ENCODE data around the gene SERPINI1. TPM values are rescaled to one million over a fixed set of nuclear protein-coding genes. Genes with fewer than 3 reads are reported as not detected.

SERPINI1 gene
- total RNA-seq, 1 experiment from 2014 or later = 6.4 TPM

DNA sequence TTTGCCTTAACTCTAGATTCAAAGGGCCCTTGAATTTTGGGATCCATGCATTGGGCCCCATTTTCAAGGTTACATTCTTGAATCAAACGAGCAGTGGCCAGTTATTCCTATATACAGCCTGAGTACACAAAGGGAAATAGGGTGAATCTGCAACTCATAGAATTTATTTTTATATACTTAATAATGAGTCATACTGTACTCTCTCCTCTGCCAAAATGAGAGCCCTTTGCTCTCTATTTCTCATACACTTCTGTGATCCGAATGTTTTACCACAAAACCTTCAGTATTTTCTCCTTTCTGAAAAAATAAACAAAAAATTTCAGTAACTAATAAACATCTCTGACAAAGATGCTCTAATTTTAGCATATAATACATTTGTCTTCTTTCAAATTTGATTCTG is 116.7 kb downstream of the SERPINI1 start:
- Mint-ChIP-seq H3K27ac (no peak overlapping the region), H3K4me3 (no peak overlapping the region), H3K27me3 (ENCODE audit: low read depth) (no peaks in the 10 kb centered on the region), H3K9me3 (peaks cover 8% of the 10 kb centered on the region), H3K36me3 (no peaks in the 10 kb centered on the region), H3K4me1 (peaks cover 5% of the 10 kb centered on the region)
- ATAC-seq (no peak), DNase-seq (ENCODE audit: low spot score) (no peak)
- TF ChIP-seq TP53 (CRISPR knock-in tag; IDR thresholded peaks at IDR 0.05) (no peak), RELA (CRISPR knock-in tag; IDR thresholded peaks at IDR 0.05; ENCODE audit: borderline replicate concordance) (no peak), GTF2I (CRISPR knock-in tag; conservative IDR thresholded peaks at IDR 0.05) (no peak), MXD4 (CRISPR knock-in tag; IDR thresholded peaks at IDR 0.05; ENCODE audit: borderline replicate concordance) (no peak)
- ChIA-PET CTCF (no interaction called here), POLR2A (no interaction called here)

DNA sequence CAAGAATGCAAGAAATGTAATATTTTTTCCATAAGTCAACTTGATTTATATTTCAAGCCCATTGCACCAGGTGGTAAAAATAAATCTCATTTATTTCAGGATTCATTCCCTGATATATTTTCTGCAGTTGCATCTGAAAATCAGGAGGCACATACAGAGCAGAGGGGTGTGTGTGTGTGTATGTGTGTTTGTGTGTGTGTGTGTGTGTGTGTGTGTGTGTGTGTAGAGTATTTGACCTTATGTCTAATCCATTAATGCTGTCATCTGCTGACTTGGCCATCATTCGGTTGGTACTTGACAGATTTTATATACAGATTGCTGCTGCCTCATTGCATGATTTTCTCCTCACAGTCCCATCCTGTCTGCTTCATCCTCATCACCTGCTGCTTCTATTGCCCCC is 118.5 kb downstream of the SERPINI1 start:
- ATAC-seq (no peak), DNase-seq (ENCODE audit: low spot score) (no peak)
- Mint-ChIP-seq H3K4me1 (peaks cover 10% of the 10 kb centered on the region), H3K4me3 (no peak overlapping the region), H3K36me3 (no peaks in the 10 kb centered on the region), H3K9me3 (no peaks in the 10 kb centered on the region), H3K27me3 (ENCODE audit: low read depth) (no peaks in the 10 kb centered on the region), H3K27ac (no peak overlapping the region)
- ChIA-PET POLR2A (no interaction called here), CTCF (no interaction called here)
- TF ChIP-seq GTF2I (CRISPR knock-in tag; conservative IDR thresholded peaks at IDR 0.05) (no peak), PREB (CRISPR knock-in tag; IDR thresholded peaks at IDR 0.05; ENCODE audit: borderline replicate concordance) (no peak), TEAD1 (CRISPR knock-in tag; IDR thresholded peaks at IDR 0.05) (no peak), ATF2 (CRISPR knock-in tag; IDR thresholded peaks at IDR 0.05; ENCODE audit: borderline replicate concordance, low read depth) (no peak), GABPB1 (CRISPR knock-in tag; IDR thresholded peaks at IDR 0.05) (no peak), PRDM15 (CRISPR knock-in tag; IDR thresholded peaks at IDR 0.05) (no peak), GRHL2 (CRISPR knock-in tag; IDR thresholded peaks at IDR 0.05; ENCODE audit: insufficient replicate concordance, severe bottlenecking) (no peak)

DNA sequence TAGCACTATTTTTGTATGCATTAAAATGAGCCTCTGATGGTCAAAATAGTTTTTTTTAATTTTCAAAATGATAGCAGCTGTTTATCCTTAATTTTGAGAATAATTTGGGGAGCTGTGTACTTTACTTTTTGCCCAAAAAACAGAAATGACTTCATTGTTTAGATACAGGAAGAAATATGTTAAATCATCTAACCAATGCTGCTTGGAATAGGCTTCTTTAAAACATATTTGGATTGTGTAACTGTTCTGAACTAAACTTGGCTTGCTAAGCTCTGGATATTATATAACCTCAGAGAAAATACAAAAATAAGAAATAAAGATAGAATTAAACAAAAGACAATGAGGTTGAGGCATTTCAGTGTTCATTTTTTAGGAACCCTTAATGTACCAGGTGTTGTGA is 119.3 kb downstream of the SERPINI1 start:
- ATAC-seq = no peak
- Mint-ChIP-seq H3K36me3 (no peaks in the 10 kb centered on the region), H3K9me3 (no peaks in the 10 kb centered on the region)

More for the DNA sequence above, 119.3 kb downstream of the SERPINI1 start:
- Mint-ChIP-seq H3K4me3 (no peak overlapping the region), H3K4me1 (peaks cover 15% of the 10 kb centered on the region), H3K27me3 (ENCODE audit: low read depth) (no peaks in the 10 kb centered on the region), H3K27ac (no peak overlapping the region)
- DNase-seq (ENCODE audit: low spot score) = no peak
- TF ChIP-seq HMGA2 (CRISPR knock-in tag; IDR thresholded peaks at IDR 0.05) (no peak), GTF2I (CRISPR knock-in tag; conservative IDR thresholded peaks at IDR 0.05) (no peak), PRDM15 (CRISPR knock-in tag; IDR thresholded peaks at IDR 0.05) (no peak), ERG (CRISPR knock-in tag; IDR thresholded peaks at IDR 0.05) (no peak), NFE2L1 (CRISPR knock-in tag; IDR thresholded peaks at IDR 0.05) (no peak), GABPB1 (CRISPR knock-in tag; IDR thresholded peaks at IDR 0.05) (no peak), FOXK1 (CRISPR knock-in tag; IDR thresholded peaks at IDR 0.05) (no peak)
- ChIA-PET CTCF (no interaction called here), POLR2A (no interaction called here)
